ENCODE results near the gene FABP3.

FABP3 gene

DNA sequence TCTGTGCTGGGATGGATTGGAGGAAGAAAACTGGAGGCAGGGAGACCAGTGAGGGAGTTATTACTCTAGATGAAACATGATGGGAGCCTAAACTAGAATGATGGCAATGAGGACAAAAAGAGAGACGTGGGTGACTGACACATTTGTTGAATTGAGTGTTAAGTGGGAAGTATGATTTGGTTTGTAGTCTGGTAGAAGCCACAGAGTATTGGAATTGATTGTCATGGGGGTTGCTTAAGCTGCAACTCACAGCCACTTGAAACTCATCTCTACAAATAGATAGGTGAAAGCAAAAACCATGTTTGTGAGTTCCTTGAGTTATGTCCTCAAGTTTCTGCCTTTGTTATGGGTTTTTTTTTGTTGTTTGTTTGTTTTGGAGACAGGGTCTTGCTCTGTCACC, 28.4 kb downstream of the FABP3 start:
- no peaks in the 10 kb centered on the region for H3K27me3 Mint-ChIP-seq
- H3K36me3 Mint-ChIP-seq: peaks cover 15 to 33% of the 10 kb centered on the region in 2 donors
- H3K9me3 Mint-ChIP-seq: no peaks in the 10 kb centered on the region
- ATAC-seq (replicated peaks): no peak
- peaks cover 4 to 10% of the 10 kb centered on the region in 2 donors for H3K4me1 Mint-ChIP-seq
- no peak for DNase-seq
- H3K27ac Mint-ChIP-seq: no peak overlapping the region
- H3K4me3 Mint-ChIP-seq: no peak overlapping the region

DNA sequence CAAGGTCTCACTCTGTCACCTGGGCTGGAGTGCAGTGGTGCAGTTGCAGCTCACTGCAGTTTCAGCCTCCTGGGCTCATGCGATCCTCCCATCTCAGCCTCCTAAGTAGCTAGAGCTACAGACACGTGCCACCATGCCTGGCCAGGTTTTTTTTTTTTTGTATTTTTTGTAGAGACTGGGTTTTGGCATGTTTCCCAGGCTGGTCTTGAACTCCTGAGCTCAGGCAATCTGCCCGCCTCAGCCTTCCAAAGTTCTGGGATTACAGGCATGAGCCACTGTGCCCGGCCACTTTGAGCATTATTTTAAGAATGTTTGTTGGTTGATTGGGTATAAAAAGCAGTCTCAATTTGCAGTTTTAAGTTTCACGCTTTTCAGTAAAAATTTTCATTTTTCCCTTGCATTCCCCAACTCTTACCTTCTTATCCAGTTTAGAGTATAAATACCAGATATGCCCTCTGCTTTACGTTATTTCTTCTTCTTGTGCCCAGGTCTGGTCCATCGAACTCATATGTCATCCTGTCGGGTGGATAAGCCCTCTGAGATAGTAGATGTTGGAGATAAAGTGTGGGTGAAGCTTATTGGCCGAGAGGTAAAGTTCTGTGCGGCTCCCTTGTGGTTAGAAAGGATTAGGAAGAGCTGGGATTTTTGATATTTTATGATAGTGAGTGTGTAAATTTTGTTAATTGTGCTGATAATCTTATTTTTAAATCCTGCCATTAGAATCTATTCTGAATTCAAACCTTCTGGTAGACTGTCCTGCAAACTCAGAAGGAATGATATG, 36.0 kb downstream of the FABP3 start:
- no peak for DNase-seq
- no peaks in the 10 kb centered on the region for H3K9me3 Mint-ChIP-seq
- no peak for ATAC-seq (replicated peaks)
- peaks cover 13 to 18% of the 10 kb centered on the region in 2 donors for H3K36me3 Mint-ChIP-seq
- H3K4me3 Mint-ChIP-seq: no peak overlapping the region
- no peaks in the 10 kb centered on the region for H3K27me3 Mint-ChIP-seq
- H3K4me1 Mint-ChIP-seq: peaks cover 0 to 5% of the 10 kb centered on the region in 2 donors
- H3K27ac Mint-ChIP-seq: no peak overlapping the region

GRCh38 chr1:31335007-31335406, 37.9 kb downstream of the FABP3 start:
- DNase-seq: no peak
- peaks cover 15 to 29% of the 10 kb centered on the region in 2 donors for H3K36me3 Mint-ChIP-seq

DNA sequence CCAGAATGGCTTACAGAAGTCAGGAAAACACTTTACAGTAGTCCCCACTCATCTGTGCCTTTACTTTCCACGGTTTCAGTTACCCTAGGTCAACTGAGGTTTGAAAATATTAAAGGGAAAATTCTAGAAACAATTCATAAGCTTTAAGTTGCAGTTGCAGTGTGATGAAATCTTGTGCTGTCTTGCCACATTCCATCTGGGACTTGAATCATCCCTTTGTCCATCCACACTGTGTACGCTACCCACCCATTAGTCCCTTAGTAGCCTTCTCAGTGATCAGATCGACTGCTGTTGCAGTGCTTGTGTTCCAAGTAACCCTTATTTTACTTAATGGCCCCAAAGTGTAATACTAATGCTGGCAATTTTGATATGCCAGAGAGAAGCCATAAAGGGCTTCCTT, 45.5 kb downstream of the FABP3 start:
- no peaks in the 10 kb centered on the region for H3K27me3 Mint-ChIP-seq
- H3K9me3 Mint-ChIP-seq: no peaks in the 10 kb centered on the region
- H3K4me3 Mint-ChIP-seq: no peak overlapping the region
- H3K27ac Mint-ChIP-seq: no peak overlapping the region
- ATAC-seq (replicated peaks) (no peak), DNase-seq (no peak)
- H3K36me3 Mint-ChIP-seq: peaks cover 12 to 20% of the 10 kb centered on the region in 2 donors
- no peaks in the 10 kb centered on the region for H3K4me1 Mint-ChIP-seq

More at GRCh38 chr1:31335007-31335406, 37.9 kb downstream of the FABP3 start:
- Mint-ChIP-seq H3K4me1 (peaks cover 0 to 5% of the 10 kb centered on the region in 2 donors), H3K27ac (no peak overlapping the region), H3K9me3 (no peaks in the 10 kb centered on the region), H3K27me3 (no peaks in the 10 kb centered on the region), H3K4me3 (no peak overlapping the region)
- ATAC-seq (replicated peaks): no peak

DNA sequence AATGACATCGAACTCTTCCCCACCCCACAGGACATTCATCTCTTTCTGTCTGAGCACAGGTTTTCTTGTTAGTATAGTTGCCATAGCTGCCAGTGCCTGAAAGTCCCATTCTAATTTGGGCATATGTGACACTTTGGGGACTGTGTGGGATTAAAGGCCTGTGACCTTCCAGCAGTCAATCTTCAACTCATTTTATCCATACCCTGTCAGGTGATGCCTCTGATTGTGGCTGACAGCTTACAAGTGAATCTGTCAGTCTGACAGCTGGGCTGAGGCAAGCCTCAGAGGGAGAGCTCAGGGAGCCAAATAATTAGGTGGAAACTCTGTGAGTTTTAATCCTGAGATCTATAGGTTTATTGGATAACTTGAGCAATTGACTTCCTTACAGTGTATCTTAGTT, 46.4 kb downstream of the FABP3 start:
- H3K27ac Mint-ChIP-seq: no peak overlapping the region
- no peak overlapping the region for H3K4me3 Mint-ChIP-seq
- DNase-seq: no peak
- H3K36me3 Mint-ChIP-seq: peaks cover 16 to 20% of the 10 kb centered on the region in 2 donors
- ATAC-seq (replicated peaks): peak; percentile 34 to 55
- no peaks in the 10 kb centered on the region for H3K9me3 Mint-ChIP-seq
- H3K27me3 Mint-ChIP-seq: no peaks in the 10 kb centered on the region
- H3K4me1 Mint-ChIP-seq: no peaks in the 10 kb centered on the region

DNA sequence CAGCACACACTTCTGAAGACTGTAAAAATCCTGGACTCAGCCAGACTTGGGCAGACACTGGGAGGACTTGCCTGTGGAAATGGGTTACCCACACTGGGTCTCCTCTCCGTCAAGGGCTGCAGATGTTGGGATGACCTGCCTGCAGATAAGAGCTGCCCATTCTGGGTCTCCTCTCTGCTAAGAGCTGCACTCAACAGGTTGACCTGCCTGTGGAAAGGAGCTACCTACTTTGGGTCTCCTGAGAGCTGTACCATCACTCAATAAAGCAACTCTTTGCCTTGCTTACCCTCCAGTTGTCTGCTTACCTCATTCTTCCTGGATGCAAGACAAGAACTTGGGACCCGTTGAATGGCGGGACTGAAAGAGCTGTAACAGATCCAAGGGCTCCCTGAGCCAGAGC, 47.9 kb downstream of the FABP3 start:
- Mint-ChIP-seq H3K27ac (no peak overlapping the region), H3K27me3 (no peaks in the 10 kb centered on the region), H3K4me3 (no peak overlapping the region), H3K4me1 (no peaks in the 10 kb centered on the region), H3K36me3 (peaks cover 25 to 27% of the 10 kb centered on the region in 2 donors), H3K9me3 (peaks cover 0 to 1% of the 10 kb centered on the region in 2 donors)
- no peak for ATAC-seq (replicated peaks)
- DNase-seq: no peak

GRCh38 chr1:31324093-31324492, 48.8 kb downstream of the FABP3 start:
- H3K27me3 Mint-ChIP-seq: no peaks in the 10 kb centered on the region
- ATAC-seq (replicated peaks): no peak
- no peak overlapping the region for H3K4me3 Mint-ChIP-seq
- H3K9me3 Mint-ChIP-seq: peaks cover 0 to 1% of the 10 kb centered on the region in 2 donors
- no peak overlapping the region for H3K27ac Mint-ChIP-seq
- H3K36me3 Mint-ChIP-seq: peaks cover 27 to 33% of the 10 kb centered on the region in 2 donors
- H3K4me1 Mint-ChIP-seq: no peaks in the 10 kb centered on the region
- DNase-seq: no peak

DNA sequence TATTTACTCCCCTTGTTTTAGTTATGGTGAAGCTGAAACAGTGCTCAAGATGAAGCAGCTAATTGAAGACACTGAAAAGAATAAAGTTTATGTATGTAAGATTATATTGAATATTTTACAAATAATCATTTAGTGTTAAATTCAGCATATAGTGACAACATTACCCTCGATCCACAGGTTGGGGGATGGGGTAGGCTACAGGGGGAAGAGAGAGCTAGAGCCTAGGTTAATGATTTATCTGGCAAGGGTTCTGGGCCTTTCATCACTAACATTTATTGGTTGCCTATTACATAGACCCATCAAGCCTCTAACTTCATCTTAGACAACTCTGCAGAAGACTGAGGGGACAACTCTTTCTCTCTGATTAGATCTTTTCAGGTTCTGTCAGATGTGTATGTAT, 54.7 kb downstream of the FABP3 start:
- DNase-seq (no peak), ATAC-seq (replicated peaks) (no peak)
- Mint-ChIP-seq H3K9me3 (peaks cover 0 to 1% of the 10 kb centered on the region in 2 donors), H3K36me3 (peaks cover 39 to 61% of the 10 kb centered on the region in 2 donors), H3K4me1 (no peaks in the 10 kb centered on the region), H3K27me3 (no peaks in the 10 kb centered on the region), H3K4me3 (no peak overlapping the region), H3K27ac (no peak overlapping the region)

- H3K36me3 Mint-ChIP-seq: peaks cover 35 to 62% of the 10 kb centered on the region in 2 donors
- no peaks in the 10 kb centered on the region for H3K27me3 Mint-ChIP-seq
- no peaks in the 10 kb centered on the region for H3K4me1 Mint-ChIP-seq
- DNase-seq (no peak), ATAC-seq (replicated peaks) (no peak)
- no peak overlapping the region for H3K4me3 Mint-ChIP-seq
- no peak overlapping the region for H3K27ac Mint-ChIP-seq
- no peaks in the 10 kb centered on the region for H3K9me3 Mint-ChIP-seq
Measured at GRCh38 chr1:31315902-31316301, 57.0 kb downstream of the FABP3 start.

All from stimulated activated naive B cell treated with anti-CD40 and anti-IgM and Interleukin-4, amounts not matched to agents 10 μg/mL and 1 μg/mL and 100 μg/mL, for 72 hours (primary cell).